ENCODE data around the gene MATR3.

DNA sequence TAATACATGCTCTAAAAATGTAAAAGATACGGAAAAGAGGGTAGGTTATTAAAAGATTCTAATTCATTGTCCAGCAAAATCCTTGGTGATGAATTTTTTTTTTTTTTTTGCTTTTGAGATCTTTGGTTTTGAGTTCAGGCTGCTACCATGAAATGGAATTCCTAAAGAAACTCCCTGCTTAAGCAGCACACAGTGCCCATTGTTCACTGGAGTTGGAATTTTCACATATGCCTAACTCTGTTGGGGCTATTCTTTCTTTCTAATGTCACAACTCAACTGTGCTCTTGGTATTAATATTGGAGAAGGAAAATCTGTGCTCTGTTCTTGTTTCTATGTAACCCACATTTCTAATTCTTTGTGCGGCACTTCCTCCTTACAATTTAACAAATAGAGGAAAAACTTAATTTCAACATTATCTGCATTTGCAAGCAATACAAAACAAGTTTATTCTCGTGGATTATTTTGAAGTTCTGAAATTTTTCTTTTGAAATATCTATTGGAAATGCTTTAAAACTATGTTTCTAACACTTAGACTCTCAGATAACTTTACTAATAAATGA, 21.6 kb downstream of the MATR3 start:
- TF ChIP-seq, protein P1, sequence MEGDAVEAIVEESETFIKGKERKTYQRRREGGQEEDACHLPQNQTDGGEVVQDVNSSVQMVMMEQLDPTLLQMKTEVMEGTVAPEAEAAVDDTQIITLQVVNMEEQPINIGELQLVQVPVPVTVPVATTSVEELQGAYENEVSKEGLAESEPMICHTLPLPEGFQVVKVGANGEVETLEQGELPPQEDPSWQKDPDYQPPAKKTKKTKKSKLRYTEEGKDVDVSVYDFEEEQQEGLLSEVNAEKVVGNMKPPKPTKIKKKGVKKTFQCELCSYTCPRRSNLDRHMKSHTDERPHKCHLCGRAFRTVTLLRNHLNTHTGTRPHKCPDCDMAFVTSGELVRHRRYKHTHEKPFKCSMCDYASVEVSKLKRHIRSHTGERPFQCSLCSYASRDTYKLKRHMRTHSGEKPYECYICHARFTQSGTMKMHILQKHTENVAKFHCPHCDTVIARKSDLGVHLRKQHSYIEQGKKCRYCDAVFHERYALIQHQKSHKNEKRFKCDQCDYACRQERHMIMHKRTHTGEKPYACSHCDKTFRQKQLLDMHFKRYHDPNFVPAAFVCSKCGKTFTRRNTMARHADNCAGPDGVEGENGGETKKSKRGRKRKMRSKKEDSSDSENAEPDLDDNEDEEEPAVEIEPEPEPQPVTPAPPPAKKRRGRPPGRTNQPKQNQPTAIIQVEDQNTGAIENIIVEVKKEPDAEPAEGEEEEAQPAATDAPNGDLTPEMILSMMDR (IDR thresholded peaks at IDR 0.05; ENCODE audit: low read depth, low read length), result no peak
- no peak for TF ChIP-seq EZH2phosphoT487 (IDR thresholded peaks at IDR 0.05; ENCODE audit: low read depth)

Measured in OCI-LY3 (cell line).